ENCODE measurements around the gene FBXL7. TPM values are rescaled to one million over a fixed set of nuclear protein-coding genes. Genes with fewer than 3 reads are reported as not detected.
A peak's percentile ranks its signal among the peaks of the same experiment; 100 is the strongest.

The FBXL7 gene
- total and polyA plus RNA-seq, 2 donors (not counting 1 experiment from before 2014, with no cell fraction given) = 6.4 to 12.9 TPM

GRCh38 chr5:15752663-15753285, 252.8 kb downstream of the FBXL7 start:
- no peak for TF ChIP-seq CTCF (conservative IDR thresholded peaks at IDR 0.05 in 1 of 2, IDR thresholded peaks at IDR 0.05 in 1 of 2; ENCODE audit: low read depth in 1 of 2, low read length in 2 of 2)
- TF ChIP-seq EZH2 (IDR thresholded peaks at IDR 0.05; ENCODE audit: low read length, missing control alignments) = no peak
- Histone ChIP-seq H3K9me3 (ENCODE audit: control insufficient read depth, insufficient read depth, low read depth, low read length) (no peaks in the 10 kb centered on the region), H3K27me3 (ENCODE audit: control insufficient read depth, insufficient read depth, low read length) (no peaks in the 10 kb centered on the region), H3K27ac (ENCODE audit: insufficient read depth, low read length) (no peak overlapping the region), H3K9ac (ENCODE audit: insufficient read depth, low read length) (no peak overlapping the region), H3K4me2 (ENCODE audit: extremely low read depth, insufficient read depth, low read length) (peak overlapping the region; percentile 69), H2AFZ (ENCODE audit: low read length) (peak overlapping the region; percentile 9), H3K4me1 (ENCODE audit: control insufficient read depth, extremely low read depth, insufficient read depth, low read length) (no peaks in the 10 kb centered on the region), H3K36me3 (ENCODE audit: control insufficient read depth, insufficient read depth, low read length) (no peaks in the 10 kb centered on the region), H4K20me1 (ENCODE audit: control insufficient read depth, extremely low read depth, insufficient read depth, low read length) (no peaks in the 10 kb centered on the region), H3K4me3 (replicated peaks in 1 of 4; ENCODE audit: control extremely low read depth in 1 of 4, insufficient read depth in 1 of 4, low read depth in 3 of 4, low read length in 4 of 4) (peak overlapping the region; percentile 35 to 75 (median 54)), H3K79me2 (ENCODE audit: control insufficient read depth, insufficient read depth, low read length) (peaks cover 1% of the 10 kb centered on the region)
- peak; percentile 50 to 69 for DNase-seq (ENCODE audit: low read depth in 2 of 2)

- Histone ChIP-seq H3K27me3 (ENCODE audit: control insufficient read depth, insufficient read depth, low read length) (no peaks in the 10 kb centered on the region), H3K36me3 (ENCODE audit: control insufficient read depth, insufficient read depth, low read length) (no peaks in the 10 kb centered on the region), H2AFZ (ENCODE audit: low read length) (no peak overlapping the region), H3K27ac (ENCODE audit: insufficient read depth, low read length) (no peak overlapping the region), H4K20me1 (ENCODE audit: control insufficient read depth, extremely low read depth, insufficient read depth, low read length) (no peaks in the 10 kb centered on the region), H3K4me1 (ENCODE audit: control insufficient read depth, extremely low read depth, insufficient read depth, low read length) (no peaks in the 10 kb centered on the region), H3K9me3 (ENCODE audit: control insufficient read depth, insufficient read depth, low read depth, low read length) (no peaks in the 10 kb centered on the region), H3K79me2 (ENCODE audit: control insufficient read depth, insufficient read depth, low read length) (peaks cover 1% of the 10 kb centered on the region), H3K4me3 (replicated peaks in 1 of 4; ENCODE audit: control extremely low read depth in 1 of 4, insufficient read depth in 1 of 4, low read depth in 3 of 4, low read length in 4 of 4) (no peak overlapping the region), H3K4me2 (ENCODE audit: extremely low read depth, insufficient read depth, low read length) (no peak overlapping the region), H3K9ac (ENCODE audit: insufficient read depth, low read length) (no peak overlapping the region)
- TF ChIP-seq EZH2 (IDR thresholded peaks at IDR 0.05; ENCODE audit: low read length, missing control alignments) = no peak
- TF ChIP-seq CTCF (conservative IDR thresholded peaks at IDR 0.05 in 1 of 2, IDR thresholded peaks at IDR 0.05 in 1 of 2; ENCODE audit: low read depth in 1 of 2, low read length in 2 of 2) = no peak
- DNase-seq (ENCODE audit: low read depth in 2 of 2) = no peak
Measured at GRCh38 chr5:15753752-15754151, 253.8 kb downstream of the FBXL7 start.

GRCh38 chr5:15757103-15757502, 257.1 kb downstream of the FBXL7 start:
- Histone ChIP-seq H3K36me3 (ENCODE audit: control insufficient read depth, insufficient read depth, low read length) (no peaks in the 10 kb centered on the region), H3K9ac (ENCODE audit: insufficient read depth, low read length) (no peak overlapping the region), H3K4me3 (replicated peaks in 1 of 4; ENCODE audit: control extremely low read depth in 1 of 4, insufficient read depth in 1 of 4, low read depth in 3 of 4, low read length in 4 of 4) (no peak overlapping the region), H3K4me1 (ENCODE audit: control insufficient read depth, extremely low read depth, insufficient read depth, low read length) (no peaks in the 10 kb centered on the region), H3K4me2 (ENCODE audit: extremely low read depth, insufficient read depth, low read length) (no peak overlapping the region), H4K20me1 (ENCODE audit: control insufficient read depth, extremely low read depth, insufficient read depth, low read length) (no peaks in the 10 kb centered on the region), H3K27ac (ENCODE audit: insufficient read depth, low read length) (no peak overlapping the region), H3K79me2 (ENCODE audit: control insufficient read depth, insufficient read depth, low read length) (peaks cover 1% of the 10 kb centered on the region), H3K9me3 (ENCODE audit: control insufficient read depth, insufficient read depth, low read depth, low read length) (no peaks in the 10 kb centered on the region), H2AFZ (ENCODE audit: low read length) (no peak overlapping the region), H3K27me3 (ENCODE audit: control insufficient read depth, insufficient read depth, low read length) (no peaks in the 10 kb centered on the region)
- TF ChIP-seq EZH2 (IDR thresholded peaks at IDR 0.05; ENCODE audit: low read length, missing control alignments) = no peak
- DNase-seq (ENCODE audit: low read depth in 2 of 2) = peak; percentile 13 to 87

Data from fibroblast of lung (primary cell).